Suppressor macrophage treated with lipopolysaccharide for 4 hours (primary cell): ENCODE results near the gene GNG13.
"Not testable (repeated sequence)": the region's sequence is repeated elsewhere in the genome, so short reads cannot be mapped to it uniquely, and the experiment has no call there.

Experiments
- DNase-seq: peaks from one replicate; pipeline ENCODE4 v3.0.0-alpha.2; 2020

GNG13 gene

GRCh38 chr16:776298-776697 lies 24.2 kb downstream of the GNG13 start:
- not testable (repeated sequence) for DNase-seq

GRCh38 chr16:775236-775796 lies 25.2 kb downstream of the GNG13 start:
- no peak for DNase-seq

- no peak for DNase-seq
Measured at GRCh38 chr16:774086-775001, 26.2 kb downstream of the GNG13 start.

- no peak for DNase-seq
Measured at GRCh38 chr16:772959-773358, 27.6 kb downstream of the GNG13 start.

GRCh38 chr16:770411-770810 lies 30.1 kb downstream of the GNG13 start:
- no peak for DNase-seq

- no peak for DNase-seq
Measured at GRCh38 chr16:769934-770333, 30.6 kb downstream of the GNG13 start.

GRCh38 chr16:769184-769784 lies 31.2 kb downstream of the GNG13 start:
- DNase-seq = no peak

GRCh38 chr16:768428-768827 lies 32.1 kb downstream of the GNG13 start:
- DNase-seq = no peak

GRCh38 chr16:767743-768235 lies 32.7 kb downstream of the GNG13 start:
- DNase-seq = no peak

GRCh38 chr16:766820-767640 lies 33.5 kb downstream of the GNG13 start:
- DNase-seq = no peak

GRCh38 chr16:766008-766819 lies 34.3 kb downstream of the GNG13 start:
- DNase-seq = no peak

- no peak for DNase-seq
Measured at GRCh38 chr16:765488-765865, 35.1 kb downstream of the GNG13 start.

GRCh38 chr16:764848-765487 lies 35.6 kb downstream of the GNG13 start:
- DNase-seq = no peak

- no peak for DNase-seq
Measured at GRCh38 chr16:764184-764750, 36.3 kb downstream of the GNG13 start.

GRCh38 chr16:763369-764183 lies 37.0 kb downstream of the GNG13 start:
- no peak for DNase-seq

- DNase-seq = no peak
Measured at GRCh38 chr16:762595-763268, 37.8 kb downstream of the GNG13 start.

- no peak for DNase-seq
Measured at GRCh38 chr16:761625-762513, 38.7 kb downstream of the GNG13 start.

- no peak for DNase-seq
Measured at GRCh38 chr16:760545-761343, 39.8 kb downstream of the GNG13 start, which contains the start of gene MSLN. TSS of gene MSLN (plus strand) at chr16:760734. CDS start at chr16:762681, 1,947 bp downstream.
